Measurements from ENCODE around the gene SNRK. TPM values are rescaled to one million over a fixed set of nuclear protein-coding genes. Genes with fewer than 3 reads are reported as not detected.
A peak's percentile ranks its signal among the peaks of the same experiment; 100 is the strongest.
"Not testable (repeated sequence)": the region's sequence is repeated elsewhere in the genome, so short reads cannot be mapped to it uniquely, and the experiment has no call there.

The SNRK gene
- total and polyA plus RNA-seq, 7 donors = 6.8 to 25.6 (median 18.8) TPM

GRCh38 chr3:43353923-43354670 lies 67.8 kb downstream of the SNRK start:
- Histone ChIP-seq H3K4me1 (no peaks in the 10 kb centered on the region), H3K36me3 (ENCODE audit: insufficient read depth in 1 of 2, low read depth in 1 of 2) (peaks cover 3 to 17% of the 10 kb centered on the region in 2 donors), H3K27ac (no peak overlapping the region), H3K27me3 (ENCODE audit: insufficient read depth in 3 of 3, low read length in 2 of 3) (no peaks in the 10 kb centered on the region), H3K9me3 (peaks cover 19% of the 10 kb centered on the region), H3K4me3 (no peak overlapping the region)
- peak in 1 of 4 donors; percentile 30 for ATAC-seq
- intact Hi-C loops (cut with DNase I) = no loop called here
- DNase-seq = no peak
- TF ChIP-seq CTCF (IDR thresholded peaks at IDR 0.05) = no peak
- 83 to 91% (median 87%) methylated on average over 4 of the region's 4 CpGs for WGBS, 3 donors

GRCh38 chr3:43356033-43356432 lies 69.7 kb downstream of the SNRK start:
- 89 to 98% (median 98%) methylated on average over 2 of the region's 2 CpGs for WGBS, 3 donors
- H3K27me3 ChIP-seq (ENCODE audit: insufficient read depth in 3 of 3, low read length in 2 of 3); H3K4me3 ChIP-seq; H3K4me1 ChIP-seq; intact Hi-C loops (cut with DNase I); H3K36me3 ChIP-seq (ENCODE audit: insufficient read depth in 1 of 2, low read depth in 1 of 2); H3K27ac ChIP-seq; ATAC-seq; DNase-seq: not testable (repeated sequence)
- peaks cover 19% of the 10 kb centered on the region for H3K9me3 ChIP-seq

GRCh38 chr3:43361077-43361476 lies 74.7 kb downstream of the SNRK start:
- Histone ChIP-seq H3K4me3 (no peak overlapping the region), H3K4me1 (peaks cover 10% of the 10 kb centered on the region), H3K27me3 (ENCODE audit: insufficient read depth in 3 of 3, low read length in 2 of 3) (no peaks in the 10 kb centered on the region), H3K9me3 (no peaks in the 10 kb centered on the region), H3K36me3 (ENCODE audit: insufficient read depth in 1 of 2, low read depth in 1 of 2) (no peaks in the 10 kb centered on the region), H3K27ac (no peak overlapping the region)
- ATAC-seq = no peak
- WGBS, 3 donors = 57 to 63% (median 62%) methylated on average over 5 of the region's 5 CpGs
- no peak for DNase-seq
- intact Hi-C loops (cut with DNase I) = no loop called here
- TF ChIP-seq CTCF (IDR thresholded peaks at IDR 0.05) = no peak

- Histone ChIP-seq H3K27me3 (ENCODE audit: insufficient read depth in 3 of 3, low read length in 2 of 3) (no peaks in the 10 kb centered on the region), H3K9me3 (no peaks in the 10 kb centered on the region), H3K4me1 (peaks cover 21% of the 10 kb centered on the region), H3K36me3 (ENCODE audit: insufficient read depth in 1 of 2, low read depth in 1 of 2) (no peaks in the 10 kb centered on the region), H3K27ac (no peak overlapping the region), H3K4me3 (no peak overlapping the region)
- DNase-seq = no peak
- WGBS, 3 donors = 79 to 87% (median 80%) methylated on average over 4 of the region's 4 CpGs
- ATAC-seq = no peak
- TF ChIP-seq CTCF (IDR thresholded peaks at IDR 0.05) = no peak
- intact Hi-C loops (cut with DNase I) = no loop called here
Observed at GRCh38 chr3:43362183-43362582, 75.8 kb downstream of the SNRK start.

DNA sequence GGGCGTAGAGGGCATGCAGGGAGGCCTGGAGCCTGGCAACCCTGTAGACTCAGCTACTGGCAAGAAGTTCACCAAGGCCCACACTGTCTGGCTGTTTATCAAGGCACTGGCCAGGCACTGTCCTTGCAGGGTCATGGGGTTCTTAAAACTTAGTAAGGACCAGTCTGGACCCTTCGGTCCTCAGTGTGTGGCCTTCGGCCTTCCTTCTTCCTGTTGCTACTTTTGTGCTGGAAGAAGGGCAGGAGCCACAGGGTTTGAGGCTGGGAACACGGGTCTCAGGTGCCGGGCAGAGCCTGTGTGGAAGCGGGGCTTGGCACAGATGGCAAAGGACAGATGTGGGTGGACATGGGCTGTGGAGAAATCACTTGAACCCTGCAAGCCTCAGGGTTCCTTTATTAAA lies 76.6 kb downstream of the SNRK start:
- Histone ChIP-seq H3K4me1 (peaks cover 21% of the 10 kb centered on the region), H3K9me3 (no peaks in the 10 kb centered on the region), H3K4me3 (no peak overlapping the region), H3K36me3 (ENCODE audit: insufficient read depth in 1 of 2, low read depth in 1 of 2) (no peaks in the 10 kb centered on the region), H3K27me3 (ENCODE audit: insufficient read depth in 3 of 3, low read length in 2 of 3) (no peaks in the 10 kb centered on the region), H3K27ac (no peak overlapping the region)
- ATAC-seq (no peak), DNase-seq (no peak)
- WGBS, 3 donors = 71 to 91% (median 75%) methylated on average over 6 of the region's 6 CpGs
- intact Hi-C loops (cut with DNase I) = no loop called here
- TF ChIP-seq CTCF (IDR thresholded peaks at IDR 0.05) = no peak
